ENCODE measurements around the gene ASPSCR1. TPM values are rescaled to one million over a fixed set of nuclear protein-coding genes. Genes with fewer than 3 reads are reported as not detected.

The ASPSCR1 gene
- total RNA-seq, 6 donors from 2014 or later = 26.0 to 96.4 (median 56.1) TPM

GRCh38 chr17:82000803-82001570, 23.6 kb downstream of the ASPSCR1 start:
- 81 to 85% methylated on average over 13 to 19 of the region's 32 CpGs for WGBS, 2 donors
- peak in 1 of 2 donors; percentile 82 for DNase-seq
- no peak for ATAC-seq (ENCODE audit: low FRiP score in 2 of 2)
- Histone ChIP-seq H3K4me1 (peaks cover 0 to 16% (median 7%) of the 10 kb centered on the region in 4 donors), H3K27ac (peak overlapping the region in 1 of 4 donors; percentile 21), H3K36me3 (peaks cover 0 to 10% (median 8%) of the 10 kb centered on the region in 4 donors), H3K4me3 (no peak overlapping the region), H3K9me3 (no peaks in the 10 kb centered on the region), H3K27me3 (no peaks in the 10 kb centered on the region)
- TF ChIP-seq POLR2A (IDR thresholded peaks at IDR 0.05) (no peak), CTCF (IDR thresholded peaks at IDR 0.05) (no peak), EP300 (IDR thresholded peaks at IDR 0.05) (no peak), POLR2AphosphoS5 (IDR thresholded peaks at IDR 0.05) (no peak)

- Histone ChIP-seq H3K9me3 (no peaks in the 10 kb centered on the region), H3K27me3 (no peaks in the 10 kb centered on the region), H3K27ac (no peak overlapping the region), H3K36me3 (peaks cover 0 to 6% (median 4%) of the 10 kb centered on the region in 4 donors), H3K4me1 (peaks cover 0 to 16% (median 7%) of the 10 kb centered on the region in 4 donors), H3K4me3 (no peak overlapping the region)
- WGBS, 2 donors = 88 to 93% methylated on average over 9 to 12 of the region's 17 CpGs
- peak in 1 of 2 donors; percentile 53 for DNase-seq
- no peak for TF ChIP-seq POLR2AphosphoS5 (IDR thresholded peaks at IDR 0.05)
- no peak for TF ChIP-seq CTCF (IDR thresholded peaks at IDR 0.05)
- no peak for TF ChIP-seq EP300 (IDR thresholded peaks at IDR 0.05)
- TF ChIP-seq POLR2A (IDR thresholded peaks at IDR 0.05) = no peak
- ATAC-seq (ENCODE audit: low FRiP score in 2 of 2) = no peak
These were observed 24.2 kb downstream of the ASPSCR1 start for GRCh38 chr17:82001571-82002056.

GRCh38 chr17:82003411-82004381, 26.3 kb downstream of the ASPSCR1 start:
- TF ChIP-seq CTCF (IDR thresholded peaks at IDR 0.05) (no peak), POLR2A (IDR thresholded peaks at IDR 0.05) (no peak), POLR2AphosphoS5 (IDR thresholded peaks at IDR 0.05) (no peak), EP300 (IDR thresholded peaks at IDR 0.05) (no peak)
- H3K36me3 ChIP-seq = no peaks in the 10 kb centered on the region
- 81 to 86% methylated on average over 28 to 33 of the region's 53 CpGs for WGBS, 2 donors
- H3K4me3 ChIP-seq = no peak overlapping the region
- no peaks in the 10 kb centered on the region for H3K27me3 ChIP-seq
- ATAC-seq (ENCODE audit: low FRiP score in 2 of 2) (peak; percentile 1 to 83), DNase-seq (peak in 1 of 2 donors; percentile 88)
- H3K9me3 ChIP-seq = no peaks in the 10 kb centered on the region
- no peak overlapping the region for H3K27ac ChIP-seq
- peaks cover 0 to 16% (median 7%) of the 10 kb centered on the region in 4 donors for H3K4me1 ChIP-seq

- Histone ChIP-seq H3K4me1 (peaks cover 0 to 10% (median 6%) of the 10 kb centered on the region in 4 donors), H3K27ac (no peak overlapping the region), H3K27me3 (no peaks in the 10 kb centered on the region), H3K9me3 (no peaks in the 10 kb centered on the region), H3K4me3 (no peak overlapping the region), H3K36me3 (peaks cover 0 to 5% (median 0%) of the 10 kb centered on the region in 4 donors)
- no peak for TF ChIP-seq POLR2AphosphoS5 (IDR thresholded peaks at IDR 0.05)
- 93 to 94% methylated on average over 24 to 37 of the region's 41 CpGs for WGBS, 2 donors
- DNase-seq (peak in 1 of 2 donors; percentile 74), ATAC-seq (ENCODE audit: low FRiP score in 2 of 2) (no peak)
These were observed 27.4 kb downstream of the ASPSCR1 start for GRCh38 chr17:82004517-82005455.

Data from upper lobe of left lung (tissue), 6 donors.